HEK293T (cell line): Measurements from ENCODE around the gene RPA1.

Source experiments
- CTCF ChIA-PET: fragments of 350-600 bp; formaldehyde crosslinking; extraction: SDS; loops from one replicate; lab custom pipeline; 2021; ENCODE audit warnings: antibody characterized with exemption, inconsistent platforms; lab: Yijun Ruan, JAX
- POLR2A ChIA-PET: fragments of 350-600 bp; formaldehyde crosslinking; extraction: SDS; loops from one replicate; lab custom pipeline; 2020; ENCODE audit warnings: antibody characterized with exemption, inconsistent platforms; lab: Yijun Ruan, JAX
- DNase-seq: peaks from one replicate; pipeline ENCODE4 v3.0.0; 2012; ENCODE audit warnings: mixed read lengths; ENCODE audit errors: extremely low spot score
- ARNT ChIP-seq: fragments of 450-650 bp; IDR thresholded peaks from 2 replicates; pipeline ENCODE4 v1.6.1; 2017; ENCODE audit warnings: mild to moderate bottlenecking
- BHLHE40 ChIP-seq: fragments of 450-650 bp; IDR thresholded peaks from 2 replicates; pipeline ENCODE4 v1.6.1; 2016; ENCODE audit warnings: mild to moderate bottlenecking, moderate library complexity, borderline replicate concordance
- CTBP1 ChIP-seq: fragments of 450-650 bp; IDR thresholded peaks from 2 replicates; pipeline ENCODE4 v1.6.1; 2016; ENCODE audit warnings: borderline replicate concordance
- ELF4 ChIP-seq: fragments of 450-650 bp; IDR thresholded peaks from 2 replicates; pipeline ENCODE4 v1.6.1; 2017; ENCODE audit warnings: antibody characterized with exemption
- FOXA1 ChIP-seq: fragments of 450-650 bp; IDR thresholded peaks from 2 replicates; pipeline ENCODE4 v1.6.1; 2016; ENCODE audit warnings: mild to moderate bottlenecking
- FOXK2 ChIP-seq: fragments of 450-650 bp; IDR thresholded peaks from 2 replicates; pipeline ENCODE4 v1.6.1; 2016; ENCODE audit warnings: mild to moderate bottlenecking
- FOXM1 ChIP-seq: fragments of 450-650 bp; IDR thresholded peaks from 2 replicates; pipeline ENCODE4 v1.6.1; 2017; ENCODE audit warnings: mild to moderate bottlenecking, borderline replicate concordance
- HDGF ChIP-seq: fragments of 450-650 bp; IDR thresholded peaks from 2 replicates; pipeline ENCODE4 v1.6.1; 2017; ENCODE audit warnings: antibody characterized with exemption, borderline replicate concordance
- L3MBTL2 ChIP-seq: fragments of 450-650 bp; conservative IDR thresholded peaks from 2 replicates; pipeline ENCODE4 v1.6.1; 2016; ENCODE audit warnings: mild to moderate bottlenecking
- LEF1 ChIP-seq: fragments of 450-650 bp; IDR thresholded peaks from 2 replicates; pipeline ENCODE4 v1.6.1; 2017; ENCODE audit warnings: mild to moderate bottlenecking, borderline replicate concordance
- NFRKB ChIP-seq: fragments of 450-650 bp; IDR thresholded peaks from 2 replicates; pipeline ENCODE4 v1.6.1; 2016; ENCODE audit warnings: mild to moderate bottlenecking, moderate library complexity
- SP1 ChIP-seq: fragments of 450-650 bp; IDR thresholded peaks from 2 replicates; pipeline ENCODE4 v1.6.1; 2017
- SUZ12 ChIP-seq: fragments of 450-650 bp; IDR thresholded peaks from 2 replicates; pipeline ENCODE4 v1.6.1; 2016; ENCODE audit warnings: mild to moderate bottlenecking
- TARDBP ChIP-seq: fragments of 450-650 bp; IDR thresholded peaks from 2 replicates; pipeline ENCODE4 v1.6.1; 2016
- ZNF384 ChIP-seq: fragments of 450-650 bp; IDR thresholded peaks from 2 replicates; pipeline ENCODE4 v1.6.1; 2016
- TF ChIP-seq, protein P1 (sequence below): fragments of 450-650 bp; IDR thresholded peaks from 2 replicates; pipeline ENCODE4 v1.6.1; 2016

Gene RPA1

DNA sequence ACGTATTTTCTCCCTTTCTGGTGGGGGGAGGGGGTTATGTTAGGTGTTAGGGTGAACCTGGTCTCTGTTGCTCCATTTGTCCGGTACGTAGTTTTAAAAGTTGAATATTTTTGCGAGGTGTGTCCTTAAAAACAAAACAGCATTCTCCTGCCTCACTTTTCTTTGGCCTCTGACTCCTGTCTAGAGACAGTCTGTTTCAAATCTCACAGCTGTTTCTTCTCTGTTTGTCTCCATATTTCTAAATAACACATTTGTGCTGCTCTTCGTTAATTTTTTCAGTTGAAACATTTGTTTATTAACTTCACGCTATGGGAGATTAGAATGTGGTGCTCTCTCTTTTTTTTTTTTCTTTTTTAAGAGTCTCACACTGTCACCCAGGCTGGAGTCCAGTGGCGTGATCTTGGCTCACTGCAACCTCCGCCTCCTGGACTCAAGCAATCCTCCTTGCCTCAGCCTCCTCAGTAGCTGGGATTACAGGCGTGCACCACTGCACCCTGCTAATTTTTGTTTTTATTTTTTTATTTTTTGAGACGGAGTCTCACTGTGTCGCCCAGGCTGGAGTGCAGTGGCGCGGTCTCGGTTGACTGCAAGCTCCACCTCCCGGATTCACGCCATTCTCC lies 31.7 kb downstream of the RPA1 start:
- POLR2A ChIA-PET: no interaction called here

DNA sequence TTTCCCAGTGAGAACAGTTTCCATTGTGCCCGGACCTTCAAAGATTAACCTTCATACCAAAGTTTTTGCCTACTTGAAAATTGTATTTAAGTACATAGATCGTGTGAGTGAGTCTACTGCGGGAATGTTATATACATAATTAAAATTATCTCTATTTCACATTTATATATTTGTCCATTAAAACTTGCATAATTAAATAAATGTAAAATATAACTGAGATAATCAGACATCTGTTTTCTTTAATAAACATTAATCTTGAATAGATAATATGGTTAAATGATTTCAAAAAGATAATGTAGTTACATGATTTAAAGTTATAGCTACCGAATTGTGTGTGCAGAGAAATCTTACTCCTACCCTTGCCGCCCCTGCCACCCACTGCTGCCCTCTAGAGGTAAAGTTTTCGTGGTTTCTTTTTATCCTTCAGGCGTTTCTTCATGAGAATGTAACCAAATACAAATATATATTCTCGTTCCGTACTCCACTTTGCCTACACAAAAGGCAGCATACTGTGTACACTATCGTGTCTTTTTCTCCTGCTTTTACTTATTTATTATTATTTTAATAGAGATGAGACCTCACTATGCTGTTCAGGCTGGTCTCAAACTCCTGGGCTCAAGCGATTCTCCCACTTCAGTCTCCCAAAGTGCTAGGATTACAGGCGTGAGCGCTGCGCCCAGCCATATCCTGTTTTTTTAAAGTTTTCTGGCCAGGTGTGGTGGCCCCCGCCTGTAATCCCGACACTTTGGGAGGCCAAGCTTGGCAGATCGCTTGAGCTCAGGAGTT lies 35.6 kb downstream of the RPA1 start:
- ChIA-PET POLR2A (interaction anchor here (1.2 kb wide), 1 partner anchor 36 kb away, joined by 5 read pairs; the partner anchor contains the start of genes RPA1 and SMYD4), CTCF (interaction anchor here (0.5 to 1.1 kb wide), 7 partner anchors 10 to 144 kb away, joined by 3 to 6 read pairs (median 4); no protein-coding TSS in a partner anchor)
- DNase-seq: peak; percentile 65
- no peak for TF ChIP-seq FOXM1
- TF ChIP-seq BHLHE40: no peak
- TF ChIP-seq SP1: no peak
- TF ChIP-seq ARNT: no peak
- TF ChIP-seq HDGF: no peak
- TF ChIP-seq FOXA1: no peak
- TF ChIP-seq ELF4: no peak
- no peak for TF ChIP-seq ZNF384
- TF ChIP-seq CTBP1: no peak
- TF ChIP-seq LEF1: no peak
- TF ChIP-seq TARDBP: no peak
- TF ChIP-seq SUZ12: no peak
- TF ChIP-seq FOXK2: no peak
- no peak for TF ChIP-seq L3MBTL2

More for the DNA sequence above, 31.7 kb downstream of the RPA1 start:
- DNase-seq: no peak
- TF ChIP-seq L3MBTL2 (no peak), SUZ12 (no peak), NFRKB (no peak), FOXA1 (no peak), FOXK2 (no peak), ZNF384 (no peak), TARDBP (no peak), HDGF (no peak)
- TF ChIP-seq, protein P1, sequence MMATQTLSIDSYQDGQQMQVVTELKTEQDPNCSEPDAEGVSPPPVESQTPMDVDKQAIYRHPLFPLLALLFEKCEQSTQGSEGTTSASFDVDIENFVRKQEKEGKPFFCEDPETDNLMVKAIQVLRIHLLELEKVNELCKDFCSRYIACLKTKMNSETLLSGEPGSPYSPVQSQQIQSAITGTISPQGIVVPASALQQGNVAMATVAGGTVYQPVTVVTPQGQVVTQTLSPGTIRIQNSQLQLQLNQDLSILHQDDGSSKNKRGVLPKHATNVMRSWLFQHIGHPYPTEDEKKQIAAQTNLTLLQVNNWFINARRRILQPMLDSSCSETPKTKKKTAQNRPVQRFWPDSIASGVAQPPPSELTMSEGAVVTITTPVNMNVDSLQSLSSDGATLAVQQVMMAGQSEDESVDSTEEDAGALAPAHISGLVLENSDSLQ: no peak
- CTCF ChIA-PET: no interaction called here

DNA sequence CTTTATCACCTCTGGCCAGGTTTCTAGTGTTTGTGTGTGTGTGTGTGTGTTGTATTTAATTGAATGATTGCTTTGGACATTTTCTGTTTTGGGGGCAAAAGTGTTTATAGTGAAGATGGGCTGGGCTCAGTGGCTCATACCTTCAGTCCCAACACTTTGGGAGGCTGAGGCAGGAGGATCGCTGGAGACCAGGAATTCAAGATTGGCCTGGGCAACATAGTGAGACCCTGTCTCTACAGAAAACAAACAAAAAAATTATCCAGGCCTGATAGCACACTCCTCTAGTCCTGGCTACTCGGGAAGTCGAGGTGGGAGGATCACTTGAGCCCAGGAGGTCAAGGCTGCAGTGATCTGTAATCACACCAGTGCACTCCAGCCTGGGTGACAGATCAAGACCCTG lies 37.5 kb downstream of the RPA1 start:
- CTCF ChIA-PET: no interaction called here
- POLR2A ChIA-PET: no interaction called here
- no peak for TF ChIP-seq SP1
- TF ChIP-seq LEF1: no peak
- no peak for TF ChIP-seq CTBP1
- TF ChIP-seq FOXM1: no peak
- no peak for TF ChIP-seq HDGF
- TF ChIP-seq ELF4: no peak
- TF ChIP-seq FOXK2: no peak
- no peak for TF ChIP-seq ZNF384
- no peak for TF ChIP-seq SUZ12
- no peak for TF ChIP-seq ARNT
- TF ChIP-seq FOXA1: no peak
- TF ChIP-seq, protein P1: no peak
- no peak for TF ChIP-seq TARDBP
- no peak for TF ChIP-seq NFRKB
- TF ChIP-seq L3MBTL2: no peak
- no peak for TF ChIP-seq BHLHE40

DNA sequence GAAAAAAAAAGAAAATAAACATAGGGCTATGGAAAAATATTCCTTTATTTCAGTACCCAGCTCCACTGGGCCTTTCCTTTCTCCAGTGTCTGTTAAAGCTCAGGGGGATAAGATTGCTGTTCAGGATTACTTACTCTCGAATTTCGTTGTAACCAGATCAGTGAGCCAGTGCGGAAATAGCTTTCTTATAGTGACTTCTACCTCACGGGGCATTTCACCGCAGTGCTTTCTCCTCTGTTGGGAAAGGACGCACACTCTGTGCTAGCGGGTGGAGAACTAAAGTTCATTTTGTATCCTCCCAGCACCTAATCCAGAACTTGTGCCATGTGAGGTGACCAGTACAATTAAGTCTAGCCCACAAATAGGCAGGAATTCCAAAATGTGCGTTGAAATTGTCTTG lies 38.3 kb downstream of the RPA1 start:
- no peak for DNase-seq
- ChIA-PET POLR2A (no interaction called here), CTCF (no interaction called here)
- TF ChIP-seq ARNT (no peak), SP1 (no peak)

More for the DNA sequence above, 37.5 kb downstream of the RPA1 start:
- DNase-seq: no peak

DNA sequence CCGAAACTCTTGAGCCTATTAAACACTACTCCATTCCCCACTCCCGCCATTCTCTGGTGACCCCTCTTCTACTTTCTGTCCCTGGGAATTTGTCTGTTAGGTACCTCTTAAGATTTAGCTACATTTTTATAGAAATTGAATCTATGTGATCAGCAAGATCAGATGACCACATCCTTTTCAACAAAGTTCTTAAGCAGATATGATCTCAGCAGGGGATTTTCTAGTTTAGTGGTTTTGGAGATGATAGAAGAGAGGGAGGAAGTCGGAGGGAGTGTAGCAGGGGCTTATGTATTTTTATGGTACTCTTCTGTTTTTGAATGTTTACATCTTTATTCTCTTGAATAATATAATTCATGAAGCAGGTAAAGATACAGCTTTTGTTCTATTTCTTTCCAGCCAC lies 40.8 kb downstream of the RPA1 start:
- ChIA-PET POLR2A (interaction anchor here (1.3 kb wide), 1 partner anchor 41 kb away, joined by 4 read pairs; the partner anchor contains the start of genes RPA1 and SMYD4), CTCF (no interaction called here)
- DNase-seq: no peak
- TF ChIP-seq NFRKB (no peak), FOXK2 (no peak), ELF4 (no peak), TARDBP (no peak), CTBP1 (no peak), SUZ12 (no peak), L3MBTL2 (no peak), FOXM1 (no peak), HDGF (no peak), FOXA1 (no peak), ARNT (no peak), ZNF384 (no peak), LEF1 (no peak), BHLHE40 (no peak), SP1 (no peak)
- TF ChIP-seq, protein P1: no peak

DNA sequence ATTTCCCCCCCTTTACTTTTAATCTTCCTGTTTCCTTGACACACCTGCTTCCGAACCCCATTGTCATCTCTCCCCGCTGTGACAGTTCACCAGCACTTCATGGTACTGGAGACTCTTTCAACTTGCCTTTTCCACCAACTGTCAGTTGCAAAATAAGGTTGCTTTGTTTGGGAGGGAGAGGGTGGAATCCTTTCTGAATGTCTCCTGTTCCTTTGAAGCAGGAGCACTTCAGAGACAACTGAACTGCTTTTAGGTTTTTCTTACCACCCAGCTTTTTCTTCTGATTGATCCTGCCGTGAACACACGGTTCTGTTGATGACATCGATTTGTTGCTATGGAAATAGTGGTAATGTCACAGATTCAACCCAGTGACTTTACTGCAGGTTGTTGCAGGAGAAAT lies 42.0 kb downstream of the RPA1 start:
- TF ChIP-seq ARNT (no peak), CTBP1 (no peak), NFRKB (no peak), HDGF (no peak), SP1 (no peak), FOXA1 (no peak), FOXM1 (no peak), SUZ12 (no peak), ZNF384 (no peak), LEF1 (no peak), ELF4 (no peak), L3MBTL2 (no peak), BHLHE40 (no peak), FOXK2 (no peak), TARDBP (no peak)
- TF ChIP-seq, protein P1: no peak
- POLR2A ChIA-PET: no interaction called here
- CTCF ChIA-PET: no interaction called here
- no peak for DNase-seq
